GM21447 (cell line): ENCODE results near the gene MFSD2A.
"Not testable (repeated sequence)": the region's sequence is repeated elsewhere in the genome, so short reads cannot be mapped to it uniquely, and the experiment has no call there.

Source experiments
- ATAC-seq: cut with Tn5 transposase; IDR thresholded peaks from one replicate; pipeline ENCODE4 v1.9.1; 2021; ENCODE audit not compliant: unreplicated experiment

The MFSD2A gene

DNA sequence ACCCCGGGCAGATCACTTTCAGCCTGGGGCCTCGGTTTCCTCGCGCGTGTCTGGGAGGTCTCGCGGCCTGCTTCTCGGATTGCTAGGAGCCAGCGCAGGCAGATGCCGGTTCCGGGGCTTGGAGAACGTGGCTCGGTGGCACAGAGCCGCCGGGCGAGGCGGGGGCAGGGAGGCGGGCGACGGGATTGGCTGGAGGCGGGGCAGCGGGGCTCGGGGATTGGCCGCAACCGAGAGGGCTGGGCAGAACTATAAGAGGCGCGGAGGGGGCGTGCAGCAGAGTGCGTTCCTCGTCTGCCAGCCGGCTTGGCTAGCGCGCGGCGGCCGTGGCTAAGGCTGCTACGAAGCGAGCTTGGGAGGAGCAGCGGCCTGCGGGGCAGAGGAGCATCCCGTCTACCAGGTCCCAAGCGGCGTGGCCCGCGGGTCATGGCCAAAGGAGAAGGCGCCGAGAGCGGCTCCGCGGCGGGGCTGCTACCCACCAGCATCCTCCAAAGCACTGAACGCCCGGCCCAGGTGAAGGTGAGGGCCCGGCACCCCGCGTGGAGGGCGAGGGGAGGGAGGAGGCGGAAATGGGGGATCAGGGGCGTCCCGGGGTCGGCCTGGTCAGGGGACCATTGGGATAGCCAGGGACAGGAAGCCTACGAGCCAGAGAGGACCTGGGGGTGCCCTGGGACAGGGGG lies at the start of gene MFSD2A:
TSS of gene MFSD2A (plus strand) at position 276 of the 677 bp plus-strand sequence. CDS start at position 424, 148 bp downstream.
- ATAC-seq, result peak; percentile 77

GRCh38 chr1:39905172-39905571 lies 49.8 kb upstream of the MFSD2A start:
- no peak for ATAC-seq

GRCh38 chr1:39907528-39908453 lies 47.2 kb upstream of the MFSD2A start:
- ATAC-seq, result no peak

DNA sequence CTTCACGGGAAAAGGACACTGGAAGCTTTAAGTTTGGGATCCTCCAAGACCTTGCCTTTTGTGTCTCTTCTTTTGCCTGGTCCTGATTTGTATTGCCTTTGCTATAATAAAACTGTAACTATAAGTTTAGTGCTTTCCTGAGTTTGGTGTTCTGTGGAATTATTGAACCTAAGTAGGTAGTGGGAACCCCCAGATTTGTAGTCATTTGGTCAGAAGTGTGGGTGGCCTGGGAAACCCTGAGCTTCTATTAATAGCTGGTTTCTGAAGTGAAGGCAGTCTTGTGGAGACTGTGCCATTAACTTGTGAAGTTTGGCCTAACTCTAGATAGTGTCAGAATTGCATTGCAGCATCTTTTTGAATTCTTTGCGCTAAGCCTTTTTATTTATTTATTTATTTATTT lies 46.4 kb upstream of the MFSD2A start:
- ATAC-seq, result no peak

DNA sequence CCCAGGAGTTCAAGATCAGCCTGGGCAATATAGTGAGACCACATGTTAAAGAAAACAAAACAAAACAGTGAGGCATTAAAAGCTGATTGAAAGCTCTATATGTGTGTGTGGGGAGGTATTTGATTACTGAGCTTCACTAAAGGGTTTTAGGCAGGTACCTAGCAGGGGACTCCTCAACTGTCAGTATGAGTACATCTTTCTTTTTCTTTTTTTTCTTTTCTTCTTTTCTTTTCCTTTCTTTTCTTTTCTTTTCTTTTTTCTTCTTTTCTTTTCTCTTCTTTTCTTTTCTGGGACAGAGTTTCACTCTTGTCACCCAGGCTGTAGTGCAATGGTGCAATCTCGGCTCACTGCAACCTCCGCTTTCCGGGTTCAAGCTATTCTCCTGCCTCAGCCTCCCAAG lies 44.7 kb upstream of the MFSD2A start:
- ATAC-seq, result no peak

GRCh38 chr1:39913136-39913535 lies 41.8 kb upstream of the MFSD2A start:
- not testable (repeated sequence) for ATAC-seq

DNA sequence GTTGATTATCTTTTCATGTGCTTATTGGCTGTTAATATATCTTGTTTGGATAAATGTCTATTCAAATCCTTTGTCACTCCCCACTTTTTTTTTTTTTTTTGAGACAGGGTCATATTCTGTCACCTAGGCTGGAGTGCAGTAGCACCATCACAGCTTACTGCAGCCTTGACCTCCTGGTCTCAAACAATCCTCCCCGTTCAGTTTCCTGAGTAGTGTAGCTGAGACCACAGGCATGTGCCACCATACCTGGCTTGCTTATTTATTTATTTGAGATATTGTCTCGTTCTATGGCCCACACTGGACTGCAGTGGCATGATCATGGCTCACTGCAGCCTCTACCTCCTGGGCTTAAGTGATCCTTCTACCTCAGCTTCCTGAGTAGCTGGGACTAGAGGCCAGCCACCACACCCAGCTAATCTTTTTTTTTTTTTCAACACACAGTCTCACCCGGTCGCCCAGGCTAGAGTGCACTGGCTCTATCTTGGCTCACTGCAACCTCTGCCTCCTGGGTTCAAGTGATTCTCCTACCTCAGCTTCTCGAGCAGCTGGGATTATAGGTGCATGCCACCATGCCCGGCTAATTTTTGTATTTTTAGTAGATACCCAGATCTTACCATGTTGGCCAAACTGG lies 39.3 kb upstream of the MFSD2A start:
- no peak for ATAC-seq

- no peak for ATAC-seq
These were observed 37.1 kb upstream of the MFSD2A start for GRCh38 chr1:39917825-39918224.

GRCh38 chr1:39919545-39919944 lies 35.4 kb upstream of the MFSD2A start:
- peak; percentile 65 for ATAC-seq

DNA sequence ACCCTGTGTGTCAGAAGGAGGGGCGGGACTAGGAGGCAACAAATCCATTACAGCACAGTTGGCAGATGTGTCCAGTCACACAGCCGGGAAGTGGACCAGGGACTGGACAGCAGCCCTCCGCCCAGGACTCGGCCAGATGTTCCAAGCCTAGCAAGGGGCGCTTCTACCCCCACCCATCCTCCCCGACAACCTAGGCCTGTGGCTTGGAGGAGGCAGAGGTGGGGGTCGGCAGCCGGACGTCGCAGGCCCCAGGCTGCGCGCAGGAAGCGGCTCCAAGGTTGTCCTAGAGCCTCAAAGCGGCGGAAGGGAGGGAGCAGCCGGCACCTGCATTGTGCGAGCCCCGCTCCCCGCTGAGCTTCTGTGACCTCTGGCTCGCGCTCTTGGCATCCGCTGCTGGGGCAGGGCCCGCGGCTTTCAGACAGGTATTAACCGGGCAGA lies 32.7 kb upstream of the MFSD2A start:
- no peak for ATAC-seq

DNA sequence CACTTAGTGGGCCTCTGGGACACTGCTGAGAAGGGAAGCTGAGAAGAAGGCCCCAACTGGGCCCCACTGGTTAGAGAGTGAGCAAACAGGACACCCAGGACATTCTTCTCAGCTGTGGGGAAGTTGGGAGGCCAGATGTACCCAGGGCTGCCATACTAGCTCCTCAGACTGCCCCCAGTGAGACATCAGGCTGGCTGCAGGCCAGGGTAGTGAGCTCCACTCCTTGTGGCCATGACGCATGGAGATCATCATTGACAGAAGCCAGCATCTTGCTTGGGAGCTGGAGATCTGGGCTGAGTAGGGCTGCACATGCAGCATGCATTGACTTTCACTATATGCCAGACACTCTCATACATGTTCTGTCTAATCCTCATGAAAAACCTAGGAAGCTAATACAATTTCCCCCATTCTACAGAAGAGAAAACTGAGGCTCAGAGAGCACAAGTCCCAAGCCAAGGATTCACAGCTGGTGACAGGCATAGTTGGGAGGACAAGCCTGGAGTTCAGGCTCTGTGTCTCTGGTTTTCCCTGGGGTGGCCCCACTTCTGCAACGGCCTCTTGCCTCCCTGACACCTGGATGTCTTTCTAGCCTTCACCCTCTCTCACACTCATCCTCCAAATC lies 29.1 kb upstream of the MFSD2A start:
- ATAC-seq, result no peak

- no peak for ATAC-seq
These were observed 28.6 kb upstream of the MFSD2A start for GRCh38 chr1:39926343-39926793.

DNA sequence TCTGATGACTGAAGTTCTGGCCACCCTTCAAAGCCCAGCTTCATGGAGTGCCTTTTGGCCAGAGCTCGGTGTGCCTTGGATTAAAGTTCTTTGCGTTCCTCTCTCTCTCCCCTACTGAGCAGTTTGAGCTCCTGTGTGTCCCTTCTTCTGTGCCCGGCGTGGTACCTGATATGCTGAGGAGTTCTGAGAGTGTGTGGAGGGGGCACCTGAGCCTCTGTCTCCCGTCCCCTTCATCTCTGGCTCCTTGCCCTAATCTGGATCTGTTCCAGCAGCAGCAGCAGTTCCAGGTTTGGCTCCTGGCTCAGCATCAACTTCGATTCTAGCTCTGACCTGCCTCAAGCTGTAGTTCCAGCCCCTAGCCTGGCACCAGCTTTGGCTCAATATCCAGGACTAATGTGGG lies 28.1 kb upstream of the MFSD2A start:
- no peak for ATAC-seq

DNA sequence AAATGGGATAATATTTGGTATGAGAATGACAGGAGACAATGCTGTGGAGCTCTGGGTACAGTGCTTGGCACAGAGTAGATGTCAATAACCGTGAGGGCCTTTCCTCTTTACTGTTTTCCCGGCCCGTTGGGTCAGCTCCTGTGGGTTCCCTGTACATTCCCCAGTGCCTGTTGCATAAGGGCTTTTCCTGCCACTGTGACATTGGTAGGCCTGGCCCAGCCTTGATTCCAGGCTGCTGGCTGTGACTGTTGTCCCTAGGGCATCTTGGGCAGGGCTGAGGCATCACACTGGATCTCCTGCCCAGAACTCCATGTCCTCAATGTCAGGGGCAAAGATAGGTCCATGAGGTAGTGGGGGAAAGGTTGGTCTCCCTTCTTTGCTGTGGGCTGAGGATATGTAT lies 27.4 kb upstream of the MFSD2A start:
- ATAC-seq, result no peak

DNA sequence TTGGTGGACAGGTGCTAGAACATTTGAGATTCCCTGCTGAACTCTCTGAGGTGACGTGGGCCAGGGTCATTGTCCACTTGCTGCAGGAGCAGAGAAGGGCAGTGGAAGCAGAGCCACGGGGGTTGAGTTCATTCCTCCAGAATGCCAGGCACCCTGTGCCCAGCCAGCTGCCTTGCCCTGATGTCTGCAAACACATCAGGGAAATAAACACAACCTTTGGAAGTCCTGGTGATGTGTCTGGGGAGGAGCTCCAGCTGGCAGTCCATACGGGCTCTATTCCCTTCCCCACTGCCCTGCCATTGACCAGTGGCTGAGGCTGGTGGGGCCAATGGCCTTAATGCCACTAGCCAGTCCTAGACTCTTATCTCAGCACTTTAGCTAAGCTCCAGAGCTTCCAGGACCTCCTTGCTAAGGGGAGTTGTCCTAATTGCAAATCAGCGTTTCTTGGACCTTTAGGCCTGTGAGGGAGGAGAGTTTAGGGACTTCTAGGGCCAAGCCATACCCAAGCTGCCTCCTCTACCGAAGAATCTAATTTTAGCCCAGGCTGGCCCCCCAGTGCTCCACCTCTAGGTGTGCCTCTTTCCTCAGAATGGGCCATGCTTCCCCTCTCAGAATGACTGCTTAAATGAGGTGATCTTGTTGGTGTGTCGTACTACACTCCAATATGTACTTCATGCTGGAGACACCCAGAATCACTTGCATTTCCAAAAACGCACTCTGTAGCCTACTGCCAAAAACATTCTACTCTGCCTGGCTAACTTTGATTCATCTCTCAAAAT lies 25.9 kb upstream of the MFSD2A start:
- no peak for ATAC-seq

DNA sequence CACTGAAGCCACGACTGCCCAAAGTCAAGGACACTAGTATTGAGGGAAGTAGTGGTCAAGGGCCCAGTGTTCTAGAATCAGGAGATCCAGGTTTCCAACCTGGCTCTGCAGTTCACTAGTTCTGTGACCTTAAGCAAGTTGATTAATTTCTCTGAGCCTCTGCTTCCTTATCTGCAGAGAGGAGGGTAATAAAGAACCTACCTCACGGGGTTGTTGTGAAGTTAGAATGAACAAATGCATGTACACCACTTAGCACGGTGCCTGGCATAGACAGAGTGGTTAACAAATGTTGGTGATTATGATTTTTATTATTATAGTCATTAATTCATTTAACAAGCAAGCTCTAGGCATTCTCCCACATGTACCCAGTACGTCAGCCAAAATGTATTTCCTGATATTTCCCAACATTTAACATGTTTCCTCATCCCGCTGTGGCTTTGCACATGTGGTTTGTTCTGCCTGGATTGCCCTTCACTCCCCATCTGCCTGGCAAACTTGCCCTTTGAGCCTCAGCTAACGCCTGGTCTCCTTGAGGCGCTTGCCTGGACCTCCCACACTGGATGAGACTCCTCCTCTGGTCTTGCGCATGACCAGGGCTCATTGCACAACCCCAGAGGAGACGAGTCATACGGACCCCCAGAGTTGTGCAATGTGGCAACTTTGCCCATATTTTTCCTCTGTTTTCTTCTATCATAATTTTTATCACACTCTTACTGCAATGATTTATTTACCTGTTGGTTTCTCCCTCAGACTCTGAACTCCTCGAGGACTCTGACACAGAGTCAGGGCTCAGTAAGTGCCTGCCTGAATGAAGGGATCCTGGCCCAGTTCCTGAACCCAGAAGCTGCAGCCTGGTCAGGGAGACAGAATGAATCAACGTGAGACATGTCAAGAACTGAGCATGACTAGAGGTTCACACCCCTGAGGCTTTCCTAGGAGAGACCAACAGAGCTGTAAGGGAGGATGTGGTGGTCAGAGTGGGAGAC lies 20.7 kb upstream of the MFSD2A start:
- ATAC-seq, result no peak

DNA sequence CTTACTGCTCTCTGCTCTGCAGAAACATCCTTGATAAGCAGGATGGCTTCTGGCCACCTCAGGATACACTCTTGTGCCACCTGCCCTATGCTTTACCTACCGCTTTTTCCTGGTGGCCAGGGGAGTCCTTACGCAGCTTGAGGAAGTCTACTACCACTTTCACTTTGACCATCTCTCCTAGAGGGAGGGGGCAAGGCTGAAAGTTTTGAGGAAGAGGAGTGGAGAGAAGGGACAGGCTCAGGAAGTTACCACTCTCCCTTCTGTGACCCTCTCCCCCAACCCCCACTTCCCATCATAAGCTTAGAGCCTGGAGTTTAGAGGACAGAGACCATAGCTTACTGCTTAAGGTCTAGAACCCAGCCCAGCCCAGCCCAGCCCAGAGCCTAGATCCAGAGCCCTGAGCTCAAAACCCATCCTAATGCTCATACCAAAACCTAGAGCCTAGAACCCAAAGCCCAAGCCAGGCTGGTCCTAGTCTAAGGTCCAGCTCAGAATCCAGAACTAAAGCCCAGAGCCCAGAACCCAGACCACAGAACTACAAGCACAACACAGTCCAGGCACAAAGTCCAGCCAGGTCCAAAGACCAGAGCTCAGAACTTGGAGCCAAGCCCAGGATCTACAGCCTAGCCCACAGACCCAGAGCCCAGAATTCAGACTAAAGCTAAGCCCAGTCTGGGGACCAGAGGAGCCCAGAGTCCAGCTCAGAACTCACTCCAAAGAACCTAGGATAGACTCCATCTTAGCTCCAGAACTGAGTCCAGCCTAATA lies 18.0 kb upstream of the MFSD2A start:
- no peak for ATAC-seq

- no peak for ATAC-seq
These were observed 16.1 kb upstream of the MFSD2A start for GRCh38 chr1:39938856-39939255.
